GM18498 (cell line): ENCODE data around the gene CHIC1.
"Not testable (repeated sequence)": the region's sequence is repeated elsewhere in the genome, so short reads cannot be mapped to it uniquely, and the experiment has no call there.

Experiments used
- ATAC-seq: cut with Tn5 transposase; IDR thresholded peaks from one replicate; pipeline ENCODE4 v1.9.1; 2021; ENCODE audit warnings: mild to moderate bottlenecking, moderate library complexity; ENCODE audit not compliant: unreplicated experiment

CHIC1 gene

GRCh38 chrX:73562984-73563737 is at the start of gene CHIC1:
Gene CHIC1, plus strand, starts transcription at chrX:73563197. Its CDS starts 88 bp downstream, at chrX:73563285.
- peak; percentile 69 for ATAC-seq

- not testable (repeated sequence) for ATAC-seq
Observed at GRCh38 chrX:73522823-73523222, 40.2 kb upstream of the CHIC1 start.

DNA sequence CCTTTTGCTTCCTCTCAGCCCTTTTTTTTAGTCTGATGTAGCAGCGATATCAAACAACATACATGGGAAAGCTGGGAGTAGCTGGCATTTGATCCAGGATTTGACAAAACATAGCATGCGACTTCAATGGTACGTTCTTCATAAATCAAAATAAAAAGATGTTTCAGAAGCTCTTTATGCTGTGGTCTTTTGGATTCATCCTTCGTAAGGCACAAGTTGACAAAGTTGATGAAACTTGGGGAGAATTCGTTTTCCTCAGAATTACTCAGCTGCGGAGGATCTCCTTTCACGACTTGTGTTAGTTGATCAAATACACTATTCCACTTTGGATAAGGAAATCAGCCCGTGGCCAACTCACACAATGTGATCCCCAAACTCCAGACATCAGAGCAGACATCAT is 38.1 kb upstream of the CHIC1 start:
- no peak for ATAC-seq

DNA sequence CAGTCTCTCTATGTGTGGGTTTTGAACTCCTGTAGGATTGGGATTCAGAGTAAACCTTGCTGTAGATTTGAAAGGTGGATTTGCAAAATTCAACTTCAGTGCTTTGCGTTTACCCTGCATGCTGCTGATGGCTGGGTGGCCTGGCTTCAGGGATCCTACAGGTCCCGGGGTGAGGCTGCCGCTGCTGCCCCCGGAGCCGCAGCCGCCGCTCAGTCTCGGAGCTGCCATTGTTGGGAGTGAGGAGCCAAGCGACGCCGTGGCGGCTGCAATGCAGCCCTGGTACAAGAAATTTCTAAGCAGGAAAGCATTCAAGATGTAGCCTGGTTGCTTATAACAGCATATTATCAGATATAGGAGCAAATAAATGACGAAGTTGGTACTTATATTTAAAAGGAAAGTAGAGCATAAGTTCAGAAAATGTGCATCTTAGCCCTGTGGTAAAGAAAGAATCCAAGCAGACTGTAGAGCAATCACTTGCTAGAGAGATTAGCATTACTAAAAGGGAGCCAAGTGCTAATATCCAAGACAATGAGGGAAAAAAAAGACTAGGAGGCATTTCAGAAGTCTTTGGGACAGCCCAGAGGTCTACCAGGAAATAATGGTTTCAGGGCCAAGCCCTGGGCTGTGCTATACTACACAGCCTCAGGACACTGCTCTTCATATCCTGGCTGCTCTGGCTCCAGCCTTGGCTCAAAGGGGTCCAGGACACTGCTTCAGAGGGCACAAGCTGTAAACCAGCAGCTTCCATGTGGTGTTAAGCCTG is 36.9 kb upstream of the CHIC1 start:
- no peak for ATAC-seq

- not testable (repeated sequence) for ATAC-seq
Observed at GRCh38 chrX:73531655-73532054, 31.3 kb upstream of the CHIC1 start.

GRCh38 chrX:73556159-73556558 is 6.8 kb upstream of the CHIC1 start:
- ATAC-seq, result no peak

DNA sequence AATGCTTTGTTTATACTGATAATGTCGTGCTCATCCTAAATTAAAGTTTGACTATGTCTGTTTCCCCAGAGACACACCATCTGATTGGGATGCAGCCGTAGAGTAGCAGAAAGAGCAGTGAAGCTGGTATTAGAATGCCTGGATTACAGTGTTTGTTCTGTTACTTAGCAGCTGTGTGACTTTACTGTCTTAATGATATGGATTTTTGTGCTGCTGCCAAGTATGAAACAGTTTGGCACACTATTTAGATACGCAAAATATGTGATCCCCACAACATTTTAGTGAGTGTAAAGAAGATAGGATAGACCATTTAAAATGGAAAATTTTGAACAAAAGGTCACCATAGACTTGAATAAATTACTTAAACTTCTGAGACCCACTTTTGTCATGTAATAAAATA is 1.2 kb upstream of the CHIC1 start:
- no peak for ATAC-seq

GRCh38 chrX:73562458-73562857 is 539 bp upstream of the CHIC1 start:
- peak; percentile 7 for ATAC-seq

GRCh38 chrX:73563738-73564068 is 706 bp downstream of the CHIC1 start:
- ATAC-seq, result peak; percentile 54

DNA sequence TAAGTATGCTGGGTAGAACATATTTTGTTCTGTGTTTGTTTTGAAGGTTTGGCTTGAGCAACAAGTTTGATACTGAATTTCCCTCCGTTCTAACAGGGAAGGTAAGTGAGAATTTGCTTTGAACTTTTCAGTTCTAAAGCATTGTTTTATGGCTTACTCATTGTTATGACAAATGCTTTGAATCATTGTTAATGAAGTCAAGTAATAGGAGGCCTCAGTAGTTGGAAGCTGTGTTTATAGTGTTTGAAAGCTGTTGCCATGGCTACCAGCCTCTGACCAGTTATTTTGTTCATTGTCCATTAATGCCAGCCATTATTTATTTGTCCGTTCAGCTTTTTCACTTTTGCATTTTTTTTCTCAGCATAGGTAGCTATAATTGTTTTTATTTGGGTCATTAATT is 14.4 kb downstream of the CHIC1 start:
- ATAC-seq, result no peak

DNA sequence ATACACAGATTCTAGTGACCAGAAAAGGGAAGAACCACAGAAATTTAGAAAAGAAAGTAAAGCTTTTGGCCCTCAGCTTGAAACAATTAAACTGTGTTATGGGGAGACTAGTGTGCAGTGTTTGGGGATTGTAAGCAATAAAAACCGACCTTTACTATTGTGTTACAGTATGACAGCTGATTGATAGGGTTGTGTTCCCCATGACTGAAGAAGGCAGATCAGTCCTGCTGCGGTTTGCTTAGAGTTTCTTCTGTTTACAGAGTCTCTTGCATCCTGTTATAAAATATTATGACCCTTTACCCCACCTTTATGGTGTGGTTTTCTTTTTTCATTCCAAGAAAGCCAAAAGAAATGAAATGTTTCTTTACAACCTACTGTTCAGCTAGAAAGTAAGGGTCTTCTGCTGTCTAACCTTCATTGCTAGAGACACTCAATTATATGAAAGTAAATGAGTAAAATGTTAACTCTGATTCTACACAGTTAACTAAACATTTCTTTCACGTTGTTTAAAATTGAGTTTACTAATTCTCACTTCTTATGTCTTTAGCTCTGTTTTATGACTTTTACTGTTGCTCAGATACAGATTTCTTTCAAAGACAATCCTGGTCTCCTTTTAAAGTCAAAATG is 18.1 kb downstream of the CHIC1 start:
- ATAC-seq, result no peak

GRCh38 chrX:73597758-73598157 is 34.8 kb downstream of the CHIC1 start:
- not testable (repeated sequence) for ATAC-seq

DNA sequence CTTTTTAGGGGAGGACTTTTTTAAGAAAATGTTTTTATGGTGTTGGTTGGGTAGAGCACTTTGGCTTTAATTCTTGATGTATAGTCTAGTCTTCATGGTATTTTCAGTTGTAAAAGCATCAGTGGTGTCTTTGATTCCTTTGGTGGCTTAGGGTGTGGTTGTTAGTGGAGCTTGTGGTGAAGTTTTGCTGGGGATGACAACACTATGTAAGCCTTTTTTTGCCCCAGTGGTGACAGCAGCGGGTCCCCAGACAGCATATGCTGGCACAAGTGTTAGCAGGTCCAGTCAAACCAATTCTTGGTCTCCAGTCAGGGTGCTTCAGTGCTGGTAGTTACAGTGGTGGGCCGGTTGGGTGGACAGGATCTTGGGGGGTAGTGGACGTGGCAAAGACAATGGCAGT is 52.0 kb downstream of the CHIC1 start:
- no peak for ATAC-seq

GRCh38 chrX:73641669-73642068 is 78.7 kb downstream of the CHIC1 start:
- ATAC-seq, result not testable (repeated sequence)

DNA sequence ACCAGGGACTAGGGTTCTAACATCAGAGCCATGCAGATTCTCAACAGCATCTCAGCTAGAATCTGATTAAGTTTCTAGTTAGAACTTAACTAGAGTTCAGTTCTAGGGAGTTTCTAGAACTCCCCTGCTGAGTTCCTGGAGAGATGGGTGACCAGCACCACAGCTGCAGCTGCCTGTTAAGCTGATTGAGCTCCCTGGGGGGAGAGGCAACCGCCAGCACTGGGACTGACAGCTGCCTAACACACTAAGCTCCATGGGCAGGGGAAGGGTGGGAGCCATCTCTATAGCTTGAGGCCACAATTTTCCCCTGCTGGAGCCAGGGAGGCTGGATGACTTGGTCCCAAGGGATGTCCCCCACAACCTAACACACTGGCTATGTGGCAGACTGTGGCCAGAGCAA is 84.2 kb downstream of the CHIC1 start:
- ATAC-seq, result peak; percentile 48

DNA sequence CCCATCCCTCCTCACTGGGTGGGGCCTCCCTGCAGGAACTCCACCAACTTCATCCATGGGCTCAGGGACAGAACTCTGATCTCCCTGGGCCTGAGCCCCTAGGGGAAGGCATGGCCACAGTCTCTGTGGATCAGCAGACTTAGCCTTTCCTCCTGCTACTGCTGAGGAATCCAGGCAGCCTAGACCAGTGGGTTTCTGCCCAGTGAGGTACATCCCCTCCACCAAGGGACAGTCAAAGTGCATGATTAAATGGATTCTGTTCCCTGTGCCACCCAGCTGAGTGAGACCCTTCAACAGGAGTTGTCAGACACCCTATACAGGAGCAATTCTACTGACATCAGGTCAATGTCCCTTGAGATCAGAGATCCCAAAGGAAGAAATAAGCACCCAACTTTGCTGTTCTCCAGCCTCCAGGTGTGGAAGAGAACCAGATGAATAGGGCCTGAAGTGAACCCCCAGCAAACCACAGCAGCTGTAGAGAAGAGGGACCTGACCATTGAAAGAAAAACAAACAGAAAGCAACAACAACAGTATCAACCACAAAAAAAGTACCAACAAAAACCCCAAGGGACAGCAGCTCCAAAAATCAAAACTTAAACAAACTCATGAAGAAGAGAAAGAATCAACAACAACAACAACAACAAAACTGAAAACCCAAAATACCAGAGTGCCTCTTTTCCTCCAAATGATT is 84.8 kb downstream of the CHIC1 start:
- peak; percentile 83 for ATAC-seq

GRCh38 chrX:73661322-73661721 is 98.3 kb downstream of the CHIC1 start:
- ATAC-seq, result not testable (repeated sequence)

DNA sequence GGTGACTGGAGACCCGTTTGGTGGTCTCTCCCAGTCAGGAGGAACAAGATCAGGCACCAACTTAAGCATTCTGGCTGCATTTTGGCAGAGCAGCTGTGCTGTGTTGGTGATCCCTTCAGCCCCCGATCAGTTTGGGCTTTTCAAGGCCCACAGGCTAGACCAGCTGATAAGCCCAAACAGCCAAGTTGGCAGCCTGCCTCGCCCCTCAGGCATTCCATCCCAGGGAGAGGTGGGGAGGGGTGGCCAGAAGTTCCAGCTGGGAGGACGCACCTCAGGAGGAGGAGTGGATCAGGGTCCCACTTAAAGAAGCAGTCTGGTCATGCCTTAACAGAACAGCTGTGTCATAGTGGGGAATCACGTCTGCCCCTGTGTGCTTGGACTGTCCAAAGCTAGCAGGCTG is 105.8 kb downstream of the CHIC1 start:
- ATAC-seq, result no peak

DNA sequence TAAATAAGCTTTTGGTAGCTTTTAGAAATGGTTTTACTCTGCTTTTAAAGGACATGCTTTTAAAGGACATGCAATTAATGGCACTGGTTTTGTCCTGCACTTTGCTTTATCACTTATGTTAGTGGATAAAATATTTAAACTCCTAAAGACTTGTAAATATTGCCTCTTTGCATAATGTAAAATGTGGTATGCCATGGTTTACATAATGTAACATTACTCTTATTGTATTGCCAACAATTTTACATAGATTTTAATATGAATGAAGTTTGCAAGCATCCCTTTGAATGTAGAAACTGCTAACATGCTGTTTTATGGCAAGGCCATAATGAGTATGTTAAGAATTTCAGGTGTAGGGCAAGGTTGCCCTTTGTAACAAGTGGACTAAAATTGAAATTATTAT is 118.4 kb downstream of the CHIC1 start:
- no peak for ATAC-seq

DNA sequence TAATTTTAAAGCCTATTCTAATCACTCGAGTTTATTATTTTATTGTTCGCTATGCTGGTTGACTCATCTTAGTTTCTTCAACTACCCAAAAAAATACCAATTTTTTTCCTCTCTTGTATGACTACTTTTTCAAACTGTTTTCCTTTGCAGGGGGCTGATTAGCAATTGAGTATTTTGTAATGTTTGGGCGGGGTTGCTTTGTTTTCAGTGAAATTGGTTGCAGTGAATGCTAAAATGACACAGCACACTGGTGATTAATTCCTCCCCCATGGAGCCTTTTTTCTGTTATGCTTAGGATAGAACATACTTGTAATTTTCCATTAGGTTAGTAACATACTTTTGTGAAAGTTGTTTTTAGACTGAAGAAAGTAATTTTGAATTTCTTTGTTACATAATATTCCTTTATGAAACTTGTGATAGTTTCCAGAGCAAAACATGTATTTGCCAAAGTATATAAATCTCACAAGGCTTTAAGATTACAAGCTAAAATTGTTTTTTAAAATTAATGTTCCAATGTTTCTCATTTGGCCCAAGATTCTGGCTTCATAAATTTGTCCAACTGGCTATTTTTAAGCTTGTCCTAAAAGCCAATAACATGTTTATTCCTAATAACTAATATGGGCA is 120.4 kb downstream of the CHIC1 start:
- no peak for ATAC-seq

- not testable (repeated sequence) for ATAC-seq
Observed at GRCh38 chrX:73707014-73707413, 144.0 kb downstream of the CHIC1 start.
